Psoas muscle (tissue), 8 donors: ENCODE data around the gene ZBTB8A. TPM values are rescaled to one million over a fixed set of nuclear protein-coding genes. Genes with fewer than 3 reads are reported as not detected.

ENCODE experiments used
- ATAC-seq, 4 donors: fragments of 200-7000 bp; cut with Tn5 transposase; one replicate each; pipeline ENCODE4 v1.9.1; 2020; ENCODE audit warnings: moderate library complexity in 3 of 4, mild to moderate bottlenecking in 2 of 4
- DNase-seq, 2 donors: peaks; one replicate each; pipeline ENCODE4 v3.0.0-alpha.2; 2020
- H3K27ac ChIP-seq: fragments of 200-600 bp; one replicate; pipeline ENCODE4 v1.8.0; 2022
- H3K27me3 ChIP-seq, 3 donors: fragments of 200-600 bp in 1 of 3; one replicate each; pipeline versions ENCODE4 v1.6.1 to v1.8.0; 2013 to 2022; ENCODE audit warnings: low read length in 2 of 3, mild to moderate bottlenecking in 2 of 3, moderate library complexity in 1 of 3; ENCODE audit not compliant: insufficient read depth in 3 of 3
- H3K36me3 ChIP-seq, 2 donors: fragments of 200-600 bp in 1 of 2; one replicate each; pipeline versions ENCODE4 v1.6.1 to v1.8.0; 2013 to 2022; ENCODE audit warnings: low read depth in 1 of 2, mild to moderate bottlenecking in 1 of 2, moderate library complexity in 1 of 2; ENCODE audit not compliant: insufficient read depth in 1 of 2
- H3K4me1 ChIP-seq: fragments of 200-600 bp; one replicate; pipeline ENCODE4 v1.8.0; 2022
- H3K4me3 ChIP-seq: fragments of 200-600 bp; one replicate; pipeline ENCODE4 v1.8.0; 2022; ENCODE audit warnings: mild to moderate bottlenecking
- H3K9me3 ChIP-seq: fragments of 200-600 bp; one replicate; pipeline ENCODE4 v1.8.0; 2022
- CTCF ChIP-seq: fragments of 200-600 bp; IDR thresholded peaks from one replicate; pipeline ENCODE4 v1.8.0; 2022; ENCODE audit warnings: antibody characterized with exemption
- WGBS, 3 donors: extraction: QIAGEN DNeasy Blood & Tissue Kit; methylation state at CpG; one replicate each; pipeline versions ENCODE4 v1.1.6 to v1.1.7; 2013; 5-methylcytosine and 5-hydroxymethylcytosine counted together
- intact Hi-C, 2 donors: fragments of 100-400 bp; cut with DNase I; formaldehyde crosslinking; loops; one replicate each; pipeline versions ENCODE4 v1.11.0 to v1.14.2; 2022
- polyA plus RNA-seq, 3 donors: library from polyadenylated mRNA; stranded (reverse); fragments of 200-250 nt; gene quantifications; one replicate each; pipeline ENCODE4 v1.2.3, GENCODE V29; 2013
- total RNA-seq, 4 donors: library from RNA; stranded (reverse); fragmentation: NEBNext Ultra II Directional in 2 of 4; extraction: Animal tissue kit (Norgen Biotek cat#: 25700) in 2 of 4; gene quantifications; one replicate each; pipeline versions ENCODE4 v1.2.1 to v1.2.4, GENCODE V29; 2021 to 2023
- donor health status: healthy with polysubstance abuse.
- donor health status: DM: no; HTN: no; CAD: no; lungs with moderate emphysema.
- donor health status: Bipolar disorder and iron deficiency.
- donor health status: healthy.
- donor health status: DM: yes; HTN: yes; CAD: no.
- donor health status: DM: no; HTN: no; CAD: no.
- donor health status: DM: no; HTN: no; CAD: no.
- donor health status: DM: yes; HTN: yes; CAD: no.

ZBTB8A gene
- total and polyA plus RNA-seq, 7 donors, result 1.6 to 3.6 (median 2.5) TPM

GRCh38 chr1:32613472-32613871 is 74.2 kb downstream of the ZBTB8A start:
- WGBS, 3 donors, result 80 to 85% (median 82%) methylated on average over 5 of the region's 5 CpGs
- no peaks in the 10 kb centered on the region for H3K36me3 ChIP-seq
- DNase-seq (no peak), ATAC-seq (no peak)
- no peak for TF ChIP-seq CTCF
- H3K4me1 ChIP-seq, result peaks cover 3% of the 10 kb centered on the region
- intact Hi-C loops, result loop anchor here in 1 of 2 donors (5.0 kb wide), 1 partner anchor 91 kb away; no protein-coding TSS in a partner anchor
- H3K9me3 ChIP-seq, result no peaks in the 10 kb centered on the region
- H3K27ac ChIP-seq, result no peak overlapping the region
- H3K4me3 ChIP-seq, result no peak overlapping the region
- H3K27me3 ChIP-seq, result no peaks in the 10 kb centered on the region

GRCh38 chr1:32618673-32619221 is 79.5 kb downstream of the ZBTB8A start:
- ATAC-seq (peak in 2 of 4 donors; percentile 33 to 60), DNase-seq (no peak)
- Histone ChIP-seq H3K27me3 (no peaks in the 10 kb centered on the region), H3K9me3 (no peaks in the 10 kb centered on the region), H3K36me3 (peaks cover 0 to 9% of the 10 kb centered on the region in 2 donors), H3K4me3 (no peak overlapping the region), H3K27ac (no peak overlapping the region), H3K4me1 (no peaks in the 10 kb centered on the region)
- TF ChIP-seq CTCF, result no peak
- 94 to 98% (median 97%) methylated on average over 5 of the region's 5 CpGs for WGBS, 3 donors
- intact Hi-C loops, result loop anchor here in 1 of 2 donors (5.0 kb wide), 1 partner anchor 216 kb away; no protein-coding TSS in a partner anchor

GRCh38 chr1:32619701-32620485 is 80.7 kb downstream of the ZBTB8A start:
- H3K27ac ChIP-seq, result no peak overlapping the region
- H3K4me1 ChIP-seq, result no peaks in the 10 kb centered on the region
- H3K36me3 ChIP-seq, result peaks cover 0 to 9% of the 10 kb centered on the region in 2 donors
- 70 to 74% (median 73%) methylated on average over 5 of the region's 5 CpGs for WGBS, 3 donors
- H3K4me3 ChIP-seq, result no peak overlapping the region
- DNase-seq (no peak), ATAC-seq (peak in 1 of 4 donors; percentile 17)
- TF ChIP-seq CTCF, result no peak
- H3K27me3 ChIP-seq, result no peaks in the 10 kb centered on the region
- intact Hi-C loops, result loop anchor here in 1 of 2 donors (5.0 to 10.0 kb wide), 2 partner anchors 175 to 218 kb away; no protein-coding TSS in a partner anchor
- H3K9me3 ChIP-seq, result no peaks in the 10 kb centered on the region

DNA sequence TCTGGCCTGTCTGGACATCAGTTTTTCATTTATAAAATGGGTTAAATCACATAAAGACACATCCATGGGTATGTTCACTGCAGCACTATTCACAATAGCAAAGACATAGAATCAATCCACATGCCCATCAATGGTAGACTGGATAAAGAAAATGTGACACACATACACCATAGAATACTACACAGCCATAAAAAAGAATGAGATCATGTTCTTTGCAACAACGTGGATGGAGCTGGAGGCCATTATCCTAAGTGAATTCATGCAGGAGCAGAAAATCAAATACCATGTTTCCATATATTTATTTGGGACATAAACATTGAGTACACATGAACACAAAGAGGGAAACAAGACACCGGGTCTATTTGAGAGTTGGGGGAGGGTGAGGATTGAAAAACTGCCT is 83.0 kb downstream of the ZBTB8A start:
- no peaks in the 10 kb centered on the region for H3K27me3 ChIP-seq

More for the DNA sequence above, 83.0 kb downstream of the ZBTB8A start:
- no peak overlapping the region for H3K4me3 ChIP-seq
- H3K4me1 ChIP-seq, result no peaks in the 10 kb centered on the region
- DNase-seq, result no peak
- intact Hi-C loops, result loop anchor here in 1 of 2 donors (10.0 kb wide), 1 partner anchor 177 kb away; no protein-coding TSS in a partner anchor
- no peaks in the 10 kb centered on the region for H3K9me3 ChIP-seq
- WGBS, 3 donors, result 93 to 96% (median 95%) methylated on average over 2 of the region's 2 CpGs
- TF ChIP-seq CTCF, result no peak
- no peak for ATAC-seq
- H3K27ac ChIP-seq, result no peak overlapping the region
- H3K36me3 ChIP-seq, result peaks cover 0 to 32% of the 10 kb centered on the region in 2 donors
